ENCODE measurements around the gene ACTN4. TPM values are rescaled to one million over a fixed set of nuclear protein-coding genes. Genes with fewer than 3 reads are reported as not detected.

ACTN4 gene
- polyA plus RNA-seq, 1 experiment = 970 TPM

- no peaks in the 10 kb centered on the region for H3K27me3 ChIP-seq (ENCODE audit: control insufficient read depth, insufficient read depth, low read length)
- ChIA-PET POLR2A (no interaction called here), CTCF (no interaction called here)
- no peak for TF ChIP-seq CTCF (IDR thresholded peaks at IDR 0.05; ENCODE audit: insufficient read depth, low read depth, low read length)
- H3K36me3 ChIP-seq (ENCODE audit: control insufficient read depth, insufficient read depth, low read length) = peaks cover 77% of the 10 kb centered on the region
- DNase-seq (ENCODE audit: low read depth) = no peak
- no peak overlapping the region for H3K4me3 ChIP-seq (ENCODE audit: low read depth, low read length)
Observed at GRCh38 chr19:38727306-38727867, 79.9 kb downstream of the ACTN4 start.

- no peak overlapping the region for H3K4me3 ChIP-seq (ENCODE audit: low read depth, low read length)
- no peak for TF ChIP-seq CTCF (IDR thresholded peaks at IDR 0.05; ENCODE audit: insufficient read depth, low read depth, low read length)
- POLR2A ChIA-PET = no interaction called here
- no peak for DNase-seq (ENCODE audit: low read depth)
- H3K36me3 ChIP-seq (ENCODE audit: control insufficient read depth, insufficient read depth, low read length) = peaks cover 74% of the 10 kb centered on the region
- CTCF ChIA-PET = interaction anchor here (1.4 kb wide), 1 partner anchor 9 kb away, joined by 4 read pairs; no protein-coding TSS in a partner anchor
- no peaks in the 10 kb centered on the region for H3K27me3 ChIP-seq (ENCODE audit: control insufficient read depth, insufficient read depth, low read length)
Observed at GRCh38 chr19:38727868-38728660, 80.6 kb downstream of the ACTN4 start.

DNA sequence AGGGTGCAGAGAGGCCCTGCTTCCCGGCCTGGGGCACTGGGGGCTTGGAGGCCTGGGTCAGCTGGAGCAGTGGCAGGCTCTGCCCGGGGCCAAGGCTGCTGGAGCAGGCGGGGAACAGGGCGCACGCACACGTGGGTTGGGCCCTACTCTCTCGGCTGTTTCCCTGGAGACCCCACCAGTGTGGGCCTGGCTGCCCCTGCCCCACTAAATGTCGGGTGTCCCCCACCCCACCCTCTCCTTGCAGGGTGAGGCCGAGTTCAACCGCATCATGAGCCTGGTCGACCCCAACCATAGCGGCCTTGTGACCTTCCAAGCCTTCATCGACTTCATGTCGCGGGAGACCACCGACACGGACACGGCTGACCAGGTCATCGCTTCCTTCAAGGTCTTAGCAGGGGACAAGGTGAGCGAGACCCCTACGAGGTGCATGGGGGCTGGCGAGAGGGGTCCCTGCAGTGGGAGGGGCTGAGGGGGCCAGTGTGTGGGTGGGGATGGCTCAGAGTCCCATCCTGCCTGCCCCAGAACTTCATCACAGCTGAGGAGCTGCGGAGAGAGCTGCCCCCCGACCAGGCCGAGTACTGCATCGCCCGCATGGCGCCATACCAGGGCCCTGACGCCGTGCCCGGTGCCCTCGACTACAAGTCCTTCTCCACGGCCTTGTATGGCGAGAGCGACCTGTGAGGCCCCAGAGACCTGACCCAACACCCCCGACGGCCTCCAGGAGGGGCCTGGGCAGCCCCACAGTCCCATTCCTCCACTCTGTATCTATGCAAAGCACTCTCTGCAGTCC is 81.5 kb downstream of the ACTN4 start:
- POLR2A ChIA-PET = no interaction called here

DNA sequence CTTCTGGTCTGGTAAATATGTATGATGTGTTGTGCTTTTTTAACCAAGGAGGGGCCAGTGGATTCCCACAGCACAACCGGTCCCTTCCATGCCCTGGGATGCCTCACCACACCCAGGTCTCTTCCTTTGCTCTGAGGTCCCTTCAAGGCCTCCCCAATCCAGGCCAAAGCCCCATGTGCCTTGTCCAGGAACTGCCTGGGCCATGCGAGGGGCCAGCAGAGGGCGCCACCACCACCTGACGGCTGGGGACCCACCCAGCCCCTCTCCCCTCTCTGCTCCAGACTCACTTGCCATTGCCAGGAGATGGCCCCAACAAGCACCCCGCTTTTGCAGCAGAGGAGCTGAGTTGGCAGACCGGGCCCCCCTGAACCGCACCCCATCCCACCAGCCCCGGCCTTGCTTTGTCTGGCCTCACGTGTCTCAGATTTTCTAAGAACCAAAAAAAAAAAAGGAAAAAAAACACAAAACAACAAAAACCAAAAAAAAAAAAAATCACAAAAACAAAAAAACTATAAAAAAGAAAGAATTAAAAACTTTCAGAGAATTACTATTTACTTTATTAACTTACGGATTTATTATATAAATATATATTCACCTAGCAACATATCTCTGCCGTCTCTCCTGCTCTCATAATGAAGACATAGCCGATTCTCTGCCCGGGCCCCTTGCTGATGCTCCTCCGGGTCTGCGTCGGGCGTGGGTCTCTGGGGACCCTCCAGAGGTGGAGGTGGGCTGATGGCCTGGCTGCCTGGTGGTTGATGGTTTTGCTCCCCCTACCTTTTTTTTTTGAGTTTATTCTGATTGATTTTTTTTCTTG is 82.4 kb downstream of the ACTN4 start:
- CTCF ChIA-PET = interaction anchor here (0.7 to 1.2 kb wide), 3 partner anchors 9 to 81 kb away, joined by 3 to 4 read pairs (median 4); no protein-coding TSS in a partner anchor
- H3K36me3 ChIP-seq (ENCODE audit: control insufficient read depth, insufficient read depth, low read length) = peaks cover 56% of the 10 kb centered on the region
- POLR2A ChIA-PET = no interaction called here

More for the DNA sequence above, 81.5 kb downstream of the ACTN4 start:
- no peak for DNase-seq (ENCODE audit: low read depth)
- no peak for TF ChIP-seq CTCF (IDR thresholded peaks at IDR 0.05; ENCODE audit: insufficient read depth, low read depth, low read length)
- Histone ChIP-seq H3K27me3 (ENCODE audit: control insufficient read depth, insufficient read depth, low read length) (no peaks in the 10 kb centered on the region), H3K4me3 (ENCODE audit: low read depth, low read length) (no peak overlapping the region), H3K36me3 (ENCODE audit: control insufficient read depth, insufficient read depth, low read length) (peaks cover 65% of the 10 kb centered on the region)
- CTCF ChIA-PET = interaction anchor here (1.4 kb wide), 1 partner anchor 10 kb away, joined by 4 read pairs; no protein-coding TSS in a partner anchor

More for the DNA sequence above, 82.4 kb downstream of the ACTN4 start:
- peak; percentile 92 for TF ChIP-seq CTCF (IDR thresholded peaks at IDR 0.05; ENCODE audit: insufficient read depth, low read depth, low read length)
- no peaks in the 10 kb centered on the region for H3K27me3 ChIP-seq (ENCODE audit: control insufficient read depth, insufficient read depth, low read length)
- no peak for DNase-seq (ENCODE audit: low read depth)
- H3K4me3 ChIP-seq (ENCODE audit: low read depth, low read length) = no peak overlapping the region

Measured in BJ (cell line).